ENCODE measurements around the gene RTL1. TPM values are rescaled to one million over a fixed set of nuclear protein-coding genes. Genes with fewer than 3 reads are reported as not detected.

Gene RTL1
- total and polyA plus RNA-seq, 2 of the 8 experiments (the other 6 are each of a cell fraction or from before 2014, with no cell fraction given) = not detected

- Histone ChIP-seq H3K27me3 (replicated peaks in 1 of 4; ENCODE audit: control insufficient read depth in 3 of 4, extremely low read depth in 1 of 4, insufficient read depth in 3 of 4, low read length in 3 of 4) (no peaks in the 10 kb centered on the region), H3K79me1 (ENCODE audit: low read depth, low read length) (no peaks in the 10 kb centered on the region), H3K4me2 (ENCODE audit: insufficient read depth in 1 of 2, low read depth in 2 of 2, low read length in 2 of 2) (no peak overlapping the region), H3K23ac (ENCODE audit: insufficient read length) (no peak overlapping the region), H2BK120ac (replicated peaks; ENCODE audit: low read depth, low read length) (no peak overlapping the region), H2BK15ac (ENCODE audit: low read length) (no peak overlapping the region), H4K20me1 (replicated peaks in 1 of 2; ENCODE audit: control insufficient read depth in 1 of 2, insufficient read depth in 2 of 2, low read length in 2 of 2) (no peaks in the 10 kb centered on the region), H2BK20ac (ENCODE audit: low read length) (no peak overlapping the region), H3K23me2 (ENCODE audit: low read depth, low read length) (no peaks in the 10 kb centered on the region), H3K14ac (ENCODE audit: insufficient read length) (no peak overlapping the region), H3K27ac (ENCODE audit: low read depth, low read length) (no peak overlapping the region), H2AK5ac (ENCODE audit: low read depth, low read length) (no peak overlapping the region), H4K91ac (replicated peaks; ENCODE audit: insufficient read length, low read length) (no peak overlapping the region), H4K8ac (ENCODE audit: extremely low read depth, insufficient read depth, low read length) (no peak overlapping the region), H3K79me2 (ENCODE audit: control insufficient read depth in 1 of 2, insufficient read depth in 2 of 2, low read length in 2 of 2) (no peaks in the 10 kb centered on the region), H2BK5ac (ENCODE audit: low read depth, low read length) (no peak overlapping the region), H3K9me3 (ENCODE audit: insufficient read depth in 2 of 2, low read depth in 1 of 2, low read length in 1 of 2) (no peaks in the 10 kb centered on the region), H3K4me1 (replicated peaks in 1 of 4; ENCODE audit: control insufficient read depth in 3 of 4, insufficient read depth in 4 of 4, low read length in 3 of 4) (no peaks in the 10 kb centered on the region), H2BK12ac (ENCODE audit: low read depth, low read length) (no peak overlapping the region), H3K4me3 (ENCODE audit: extremely low read depth in 1 of 4, insufficient read depth in 2 of 4, low read depth in 3 of 4, low read length in 4 of 4) (no peak overlapping the region), H3K18ac (ENCODE audit: extremely low read depth, low read length) (no peak overlapping the region), H3K9ac (replicated peaks in 1 of 4; ENCODE audit: extremely low read depth in 1 of 4, low read depth in 3 of 4, low read length in 3 of 4) (no peak overlapping the region), H3K36me3 (ENCODE audit: control insufficient read depth in 2 of 4, insufficient read depth in 4 of 4, low read length in 3 of 4) (no peaks in the 10 kb centered on the region), H3K56ac (replicated peaks; ENCODE audit: insufficient read length, low read depth, low read length) (no peak overlapping the region), H2AFZ (ENCODE audit: low read length) (no peak overlapping the region), H3K4ac (replicated peaks; ENCODE audit: insufficient read length, low read depth, low read length) (no peak overlapping the region), H4K5ac (ENCODE audit: insufficient read length, low read depth, low read length) (no peak overlapping the region)
- 95% methylated on average over 3 of the region's 3 CpGs; no CpG with 5 or more reads in 1 of the 2 experiments for WGBS, 2 experiments (ENCODE audit: extremely low coverage in 1 of 2, insufficient coverage in 1 of 2, insufficient read length in 1 of 2, insufficient replicate concordance in 2 of 2, low coverage in 1 of 2, low lambda C conversion rate in 2 of 2, missing lambda C conversion rate in 1 of 2)
- FAIRE-seq (no peak), DNase-seq (ENCODE audit: low read depth in 1 of 2, low spot score in 2 of 2) (no peak)
- TF ChIP-seq FOSL1 (IDR thresholded peaks at IDR 0.05; ENCODE audit: insufficient read depth, low read depth, low read length) (no peak), SAP30 (IDR thresholded peaks at IDR 0.05; ENCODE audit: insufficient read depth, insufficient replicate concordance, low read length) (no peak), BCL11A (IDR thresholded peaks at IDR 0.05; ENCODE audit: low read depth in 2 of 2, low read length in 2 of 2) (no peak)
- CTCF ChIA-PET (ENCODE audit: partially characterized antibody) = no interaction called here
- POLR2A ChIA-PET (ENCODE audit: partially characterized antibody) = no interaction called here
Observed at GRCh38 chr14:100914597-100915021, 11.1 kb upstream of the RTL1 start.

All from H1 (cell line).